ENCODE measurements around the gene ZNF701. TPM values are rescaled to one million over a fixed set of nuclear protein-coding genes. Genes with fewer than 3 reads are reported as not detected.
"Not testable (repeated sequence)": the region's sequence is repeated elsewhere in the genome, so short reads cannot be mapped to it uniquely, and the experiment has no call there.

Gene ZNF701
- total RNA-seq, 2 donors from 2014 or later = 16.0 to 22.7 TPM

DNA sequence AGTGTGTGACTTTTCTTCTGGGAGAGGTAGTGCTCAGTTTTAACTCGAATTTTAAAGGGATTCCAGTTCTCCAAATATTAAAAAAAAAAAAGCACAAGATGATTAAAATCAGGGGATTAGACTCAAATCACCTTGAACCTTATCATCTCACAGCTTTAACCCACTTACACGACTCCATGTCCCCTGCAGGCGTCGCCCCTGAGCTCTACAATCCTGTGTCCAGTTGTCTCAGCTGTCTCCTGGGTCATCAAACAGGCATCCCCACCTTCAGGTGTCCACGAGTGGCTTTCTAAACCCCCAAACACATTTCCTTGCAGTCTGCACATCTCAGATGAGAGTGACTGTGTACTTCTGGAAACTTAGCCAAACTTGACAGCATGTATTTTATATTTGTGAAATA is 28.5 kb upstream of the ZNF701 start:
- no peak overlapping the region for H3K4me3 ChIP-seq
- H3K27ac ChIP-seq = no peak overlapping the region
- H3K36me3 ChIP-seq = peaks cover 29% of the 10 kb centered on the region
- H3K9me3 ChIP-seq = no peaks in the 10 kb centered on the region
- TF ChIP-seq, protein P1, sequence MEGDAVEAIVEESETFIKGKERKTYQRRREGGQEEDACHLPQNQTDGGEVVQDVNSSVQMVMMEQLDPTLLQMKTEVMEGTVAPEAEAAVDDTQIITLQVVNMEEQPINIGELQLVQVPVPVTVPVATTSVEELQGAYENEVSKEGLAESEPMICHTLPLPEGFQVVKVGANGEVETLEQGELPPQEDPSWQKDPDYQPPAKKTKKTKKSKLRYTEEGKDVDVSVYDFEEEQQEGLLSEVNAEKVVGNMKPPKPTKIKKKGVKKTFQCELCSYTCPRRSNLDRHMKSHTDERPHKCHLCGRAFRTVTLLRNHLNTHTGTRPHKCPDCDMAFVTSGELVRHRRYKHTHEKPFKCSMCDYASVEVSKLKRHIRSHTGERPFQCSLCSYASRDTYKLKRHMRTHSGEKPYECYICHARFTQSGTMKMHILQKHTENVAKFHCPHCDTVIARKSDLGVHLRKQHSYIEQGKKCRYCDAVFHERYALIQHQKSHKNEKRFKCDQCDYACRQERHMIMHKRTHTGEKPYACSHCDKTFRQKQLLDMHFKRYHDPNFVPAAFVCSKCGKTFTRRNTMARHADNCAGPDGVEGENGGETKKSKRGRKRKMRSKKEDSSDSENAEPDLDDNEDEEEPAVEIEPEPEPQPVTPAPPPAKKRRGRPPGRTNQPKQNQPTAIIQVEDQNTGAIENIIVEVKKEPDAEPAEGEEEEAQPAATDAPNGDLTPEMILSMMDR (IDR thresholded peaks at IDR 0.05) = no peak
- DNase-seq (ENCODE audit: low spot score) = no peak
- peaks cover 4 to 7% of the 10 kb centered on the region in 2 donors for H3K4me1 ChIP-seq (ENCODE audit: control insufficient read depth in 1 of 2, low read depth in 2 of 2)
- H3K27me3 ChIP-seq (replicated peaks; ENCODE audit: insufficient read depth) = no peaks in the 10 kb centered on the region
- no peak for ATAC-seq (ENCODE audit: insufficient number of reproducible peaks, low FRiP score, low read depth)

DNA sequence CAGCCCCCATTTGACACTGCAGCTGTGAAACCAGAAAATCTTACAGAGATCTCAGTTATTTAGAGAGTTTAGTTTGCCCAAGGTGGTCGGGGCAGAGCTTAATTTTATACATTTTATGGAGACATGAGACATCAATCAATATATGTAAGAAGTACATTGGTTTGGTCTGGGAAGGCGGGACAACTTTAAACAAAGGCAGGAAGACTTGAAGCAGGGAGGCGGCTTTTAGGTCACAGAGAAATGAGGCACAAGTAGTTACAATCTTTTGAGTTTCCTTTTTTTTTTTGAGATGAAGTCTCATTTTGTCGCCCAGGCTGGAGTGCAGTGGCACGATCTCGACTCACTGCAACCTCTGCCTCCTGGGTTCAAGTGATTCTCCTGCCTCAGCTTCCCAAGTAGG is 27.5 kb upstream of the ZNF701 start:
- H3K27me3 ChIP-seq (replicated peaks; ENCODE audit: insufficient read depth); H3K27ac ChIP-seq; H3K4me3 ChIP-seq; DNase-seq (ENCODE audit: low spot score); H3K9me3 ChIP-seq; H3K4me1 ChIP-seq (ENCODE audit: control insufficient read depth in 1 of 2, low read depth in 2 of 2); ATAC-seq (ENCODE audit: insufficient number of reproducible peaks, low FRiP score, low read depth): not testable (repeated sequence)
- peaks cover 36% of the 10 kb centered on the region for H3K36me3 ChIP-seq

GRCh38 chr19:52542984-52543664 is 27.0 kb upstream of the ZNF701 start:
- ATAC-seq (ENCODE audit: insufficient number of reproducible peaks, low FRiP score, low read depth) (no peak), DNase-seq (ENCODE audit: low spot score) (no peak)
- H3K4me1 ChIP-seq (ENCODE audit: control insufficient read depth in 1 of 2, low read depth in 2 of 2) = no peaks in the 10 kb centered on the region
- TF ChIP-seq, protein P1 (IDR thresholded peaks at IDR 0.05) = no peak
- no peak overlapping the region for H3K27ac ChIP-seq
- no peaks in the 10 kb centered on the region for H3K9me3 ChIP-seq
- H3K27me3 ChIP-seq (replicated peaks; ENCODE audit: insufficient read depth) = no peaks in the 10 kb centered on the region
- peaks cover 40% of the 10 kb centered on the region for H3K36me3 ChIP-seq
- no peak overlapping the region for H3K4me3 ChIP-seq

GRCh38 chr19:52554216-52554971 is 15.7 kb upstream of the ZNF701 start:
- ATAC-seq (ENCODE audit: insufficient number of reproducible peaks, low FRiP score, low read depth) = no peak
- no peak for DNase-seq (ENCODE audit: low spot score)
- no peak overlapping the region for H3K27ac ChIP-seq
- H3K4me3 ChIP-seq = no peak overlapping the region
- H3K4me1 ChIP-seq (ENCODE audit: control insufficient read depth in 1 of 2, low read depth in 2 of 2) = no peaks in the 10 kb centered on the region
- H3K36me3 ChIP-seq = peaks cover 74% of the 10 kb centered on the region
- H3K27me3 ChIP-seq (replicated peaks; ENCODE audit: insufficient read depth) = no peaks in the 10 kb centered on the region
- peaks cover 97% of the 10 kb centered on the region for H3K9me3 ChIP-seq
- TF ChIP-seq, protein P1 (IDR thresholded peaks at IDR 0.05) = no peak

DNA sequence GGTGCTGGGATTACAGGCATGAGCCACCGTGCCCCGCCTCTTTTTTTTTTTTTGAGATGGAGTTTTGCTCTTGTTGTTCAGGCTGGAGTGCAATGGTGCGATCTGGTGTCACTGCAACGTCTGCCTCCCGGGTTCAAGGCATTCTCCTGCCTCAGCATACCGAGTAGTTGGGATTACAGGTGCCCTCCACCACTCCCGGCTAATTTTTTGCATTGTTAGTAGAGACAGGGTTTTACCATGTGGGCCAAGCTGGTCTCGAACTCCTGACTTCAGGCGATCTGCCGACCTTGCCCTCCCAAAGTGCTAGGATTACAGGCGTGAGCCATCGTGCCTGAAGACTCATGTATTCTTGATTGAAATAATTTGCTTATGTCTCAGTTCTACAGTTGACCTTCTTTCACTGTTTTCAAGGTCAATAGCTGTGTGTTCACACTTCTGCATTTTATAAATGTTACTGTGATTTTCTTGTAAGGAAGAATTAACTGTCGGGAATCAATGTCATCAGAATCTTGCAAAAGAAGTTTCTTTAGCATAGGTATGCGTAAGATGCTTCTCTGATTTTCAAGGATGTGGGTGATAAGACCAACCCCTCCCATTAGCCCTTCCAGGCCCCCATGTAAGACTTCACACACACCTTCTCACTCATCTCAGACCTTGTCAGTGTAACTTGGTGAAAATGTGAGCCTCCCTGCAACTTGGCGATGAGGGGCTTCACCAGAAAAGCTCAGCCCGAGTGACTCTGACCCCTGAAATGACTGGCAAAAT is 12.7 kb upstream of the ZNF701 start:
- no peaks in the 10 kb centered on the region for H3K4me1 ChIP-seq (ENCODE audit: control insufficient read depth in 1 of 2, low read depth in 2 of 2)
- H3K27me3 ChIP-seq (replicated peaks; ENCODE audit: insufficient read depth) = no peaks in the 10 kb centered on the region
- peaks cover 70% of the 10 kb centered on the region for H3K36me3 ChIP-seq
- TF ChIP-seq, protein P1 (IDR thresholded peaks at IDR 0.05) = no peak
- ATAC-seq (ENCODE audit: insufficient number of reproducible peaks, low FRiP score, low read depth) = no peak
- H3K4me3 ChIP-seq = no peak overlapping the region
- no peak for DNase-seq (ENCODE audit: low spot score)
- no peak overlapping the region for H3K27ac ChIP-seq
- H3K9me3 ChIP-seq = peaks cover 93% of the 10 kb centered on the region

DNA sequence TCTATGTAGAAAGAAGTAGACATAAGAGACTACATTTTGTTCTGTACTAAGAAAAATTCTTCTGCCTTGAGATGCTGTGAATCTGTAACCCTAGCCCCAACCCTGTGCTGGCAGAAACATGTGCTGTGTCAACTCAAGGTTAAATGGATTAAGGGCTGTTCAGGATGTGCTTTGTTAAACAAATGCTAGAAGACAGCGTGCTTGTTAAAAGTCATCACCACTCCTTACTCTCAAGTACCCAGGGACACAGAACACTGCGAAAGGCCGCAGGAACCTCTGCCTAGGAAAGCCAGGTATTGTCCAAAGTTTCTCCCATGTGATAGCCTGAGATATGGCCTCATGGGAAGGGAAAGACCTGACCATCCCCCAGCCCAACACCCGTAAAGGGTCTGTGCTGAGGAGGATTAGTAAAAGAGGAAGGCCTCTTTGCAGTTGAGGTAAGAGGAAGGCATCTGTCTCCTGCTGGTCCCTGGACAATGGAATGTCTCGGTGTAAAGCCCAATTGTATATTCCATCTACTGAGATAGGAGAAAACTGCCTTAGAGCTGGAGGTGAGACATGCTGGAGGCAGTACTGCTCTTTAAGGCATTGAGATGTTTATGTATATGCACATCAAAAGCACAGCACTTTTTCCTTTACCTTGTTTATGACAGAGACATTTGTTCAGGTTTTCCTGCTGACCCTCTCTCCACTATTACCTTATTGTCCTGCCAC is 11.2 kb upstream of the ZNF701 start:
- H3K4me3 ChIP-seq; H3K27me3 ChIP-seq (replicated peaks; ENCODE audit: insufficient read depth); H3K4me1 ChIP-seq (ENCODE audit: control insufficient read depth in 1 of 2, low read depth in 2 of 2); H3K27ac ChIP-seq; ATAC-seq (ENCODE audit: insufficient number of reproducible peaks, low FRiP score, low read depth); DNase-seq (ENCODE audit: low spot score): not testable (repeated sequence)
- peaks cover 55% of the 10 kb centered on the region for H3K36me3 ChIP-seq
- peaks cover 85% of the 10 kb centered on the region for H3K9me3 ChIP-seq

- not testable (repeated sequence) for H3K27ac ChIP-seq
- peaks cover 33% of the 10 kb centered on the region for H3K36me3 ChIP-seq
Observed at GRCh38 chr19:52561611-52562010, 8.5 kb upstream of the ZNF701 start.

More at GRCh38 chr19:52561611-52562010, 8.5 kb upstream of the ZNF701 start:
- ATAC-seq (ENCODE audit: insufficient number of reproducible peaks, low FRiP score, low read depth); DNase-seq (ENCODE audit: low spot score); H3K27me3 ChIP-seq (replicated peaks; ENCODE audit: insufficient read depth); H3K4me3 ChIP-seq; H3K4me1 ChIP-seq (ENCODE audit: control insufficient read depth in 1 of 2, low read depth in 2 of 2): not testable (repeated sequence)
- peaks cover 69% of the 10 kb centered on the region for H3K9me3 ChIP-seq
